ENCODE data around the gene WASHC2C.
"Not testable (repeated sequence)": the region's sequence is repeated elsewhere in the genome, so short reads cannot be mapped to it uniquely, and the experiment has no call there.

The WASHC2C gene, protein sequence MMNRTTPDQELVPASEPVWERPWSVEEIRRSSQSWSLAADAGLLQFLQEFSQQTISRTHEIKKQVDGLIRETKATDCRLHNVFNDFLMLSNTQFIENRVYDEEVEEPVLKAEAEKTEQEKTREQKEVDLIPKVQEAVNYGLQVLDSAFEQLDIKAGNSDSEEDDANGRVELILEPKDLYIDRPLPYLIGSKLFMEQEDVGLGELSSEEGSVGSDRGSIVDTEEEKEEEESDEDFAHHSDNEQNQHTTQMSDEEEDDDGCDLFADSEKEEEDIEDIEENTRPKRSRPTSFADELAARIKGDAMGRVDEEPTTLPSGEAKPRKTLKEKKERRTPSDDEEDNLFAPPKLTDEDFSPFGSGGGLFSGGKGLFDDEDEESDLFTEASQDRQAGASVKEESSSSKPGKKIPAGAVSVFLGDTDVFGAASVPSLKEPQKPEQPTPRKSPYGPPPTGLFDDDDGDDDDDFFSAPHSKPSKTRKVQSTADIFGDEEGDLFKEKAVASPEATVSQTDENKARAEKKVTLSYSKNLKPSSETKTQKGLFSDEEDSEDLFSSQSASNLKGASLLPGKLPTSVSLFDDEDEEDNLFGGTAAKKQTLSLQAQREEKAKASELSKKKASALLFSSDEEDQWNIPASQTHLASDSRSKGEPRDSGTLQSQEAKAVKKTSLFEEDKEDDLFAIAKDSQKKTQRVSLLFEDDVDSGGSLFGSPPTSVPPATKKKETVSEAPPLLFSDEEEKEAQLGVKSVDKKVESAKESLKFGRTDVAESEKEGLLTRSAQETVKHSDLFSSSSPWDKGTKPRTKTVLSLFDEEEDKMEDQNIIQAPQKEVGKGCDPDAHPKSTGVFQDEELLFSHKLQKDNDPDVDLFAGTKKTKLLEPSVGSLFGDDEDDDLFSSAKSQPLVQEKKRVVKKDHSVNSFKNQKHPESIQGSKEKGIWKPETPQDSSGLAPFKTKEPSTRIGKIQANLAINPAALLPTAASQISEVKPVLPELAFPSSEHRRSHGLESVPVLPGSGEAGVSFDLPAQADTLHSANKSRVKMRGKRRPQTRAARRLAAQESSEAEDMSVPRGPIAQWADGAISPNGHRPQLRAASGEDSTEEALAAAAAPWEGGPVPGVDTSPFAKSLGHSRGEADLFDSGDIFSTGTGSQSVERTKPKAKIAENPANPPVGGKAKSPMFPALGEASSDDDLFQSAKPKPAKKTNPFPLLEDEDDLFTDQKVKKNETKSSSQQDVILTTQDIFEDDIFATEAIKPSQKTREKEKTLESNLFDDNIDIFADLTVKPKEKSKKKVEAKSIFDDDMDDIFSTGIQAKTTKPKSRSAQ (N-terminal part only)

DNA sequence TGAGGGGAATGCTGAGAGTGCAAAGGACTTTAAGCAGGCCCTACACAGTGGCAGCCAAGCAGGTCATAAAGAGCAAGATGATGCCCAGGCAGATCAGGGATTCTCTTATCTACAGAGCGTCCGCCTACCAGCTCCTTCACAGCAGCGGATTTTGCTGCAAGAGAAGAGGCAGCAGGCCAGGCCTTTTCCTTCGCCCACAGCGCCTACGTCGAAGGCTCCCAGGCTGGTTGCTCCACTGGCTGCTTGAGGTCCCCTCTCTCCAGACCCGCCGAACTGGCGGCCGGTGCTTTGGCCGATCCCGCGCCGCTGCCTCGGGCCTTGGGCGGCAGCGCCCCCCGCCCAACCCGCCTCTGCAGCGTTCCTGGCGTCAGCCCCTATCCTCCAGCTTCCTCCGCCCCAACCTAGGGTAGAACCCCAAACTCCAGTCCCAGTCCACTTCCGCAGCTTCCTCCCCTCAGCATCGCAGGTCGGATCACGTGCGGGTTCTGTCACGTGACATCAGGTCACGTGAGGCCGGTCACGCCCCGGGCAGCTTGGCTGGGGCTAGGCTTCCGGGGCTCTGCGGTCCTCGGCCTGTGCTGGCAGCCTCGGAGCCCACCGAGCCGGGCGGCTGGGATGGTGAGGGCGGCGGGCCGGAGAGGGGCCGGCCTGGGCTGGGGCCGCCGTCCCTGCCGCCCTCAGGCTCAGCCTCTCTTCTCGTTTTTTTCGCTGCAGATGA, at the start of gene WASHC2C:
WASHC2C (plus strand) TSS at position 564 of the 718 bp plus-strand sequence; CDS start at position 616, 52 bp downstream.
- Histone ChIP-seq H3K4me2 (ENCODE audit: low read length) (peak within 1 kb of the TSS; percentile 71), H3K4me3 (ENCODE audit: low read depth, low read length, poor library complexity, severe bottlenecking) (peak within 1 kb of the TSS; percentile 69), H3K9ac (ENCODE audit: low read length) (peak within 1 kb of the TSS; percentile 60), H3K4me1 (ENCODE audit: insufficient read depth, low read length, severe bottlenecking) (peaks cover 12% of the 10 kb centered on the region)
- not testable (repeated sequence) for H3K27ac ChIP-seq (ENCODE audit: low read depth, low read length, poor library complexity, severe bottlenecking); H3K27me3 ChIP-seq (ENCODE audit: insufficient read depth, low read length); H2AFZ ChIP-seq (ENCODE audit: low read length); H3K9me2 ChIP-seq (ENCODE audit: low read depth, low read length); H3K9me3 ChIP-seq (ENCODE audit: low read length); H3K79me2 ChIP-seq (ENCODE audit: insufficient read depth, low read length); H4K20me1 ChIP-seq (ENCODE audit: insufficient read depth, low read length); H3F3A ChIP-seq (ENCODE audit: insufficient read depth, low read length); H3K36me3 ChIP-seq (ENCODE audit: insufficient read depth, low read length)

DNA sequence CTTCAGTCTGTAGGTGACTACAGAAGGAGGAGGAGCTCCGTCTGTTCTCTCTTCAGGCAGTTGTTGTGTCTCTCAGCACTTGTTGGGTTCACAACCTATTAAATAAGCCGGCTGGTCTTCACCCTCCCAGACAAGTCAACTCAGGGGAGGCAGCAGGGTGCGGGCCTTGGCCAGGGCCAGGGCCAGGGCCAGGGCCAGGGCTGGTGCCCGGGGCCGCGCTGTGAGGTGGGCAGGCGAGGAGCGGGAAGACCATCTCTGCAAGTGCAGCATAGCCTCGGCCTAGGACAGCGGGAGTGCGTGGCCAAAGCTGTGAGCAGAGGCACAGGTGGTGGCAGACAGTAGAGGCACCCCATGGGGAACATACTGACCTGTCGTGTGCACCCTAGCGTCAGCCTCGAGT, 48.6 kb upstream of the WASHC2C start:
- not testable (repeated sequence) for H3F3A ChIP-seq (ENCODE audit: insufficient read depth, low read length); H3K9me2 ChIP-seq (ENCODE audit: low read depth, low read length); H3K27ac ChIP-seq (ENCODE audit: low read depth, low read length, poor library complexity, severe bottlenecking); H3K79me2 ChIP-seq (ENCODE audit: insufficient read depth, low read length); H3K4me1 ChIP-seq (ENCODE audit: insufficient read depth, low read length, severe bottlenecking); H3K9me3 ChIP-seq (ENCODE audit: low read length); H3K9ac ChIP-seq (ENCODE audit: low read length); H2AFZ ChIP-seq (ENCODE audit: low read length); H3K4me2 ChIP-seq (ENCODE audit: low read length); H4K20me1 ChIP-seq (ENCODE audit: insufficient read depth, low read length); H3K4me3 ChIP-seq (ENCODE audit: low read depth, low read length, poor library complexity, severe bottlenecking); H3K36me3 ChIP-seq (ENCODE audit: insufficient read depth, low read length); H3K27me3 ChIP-seq (ENCODE audit: insufficient read depth, low read length)

DNA sequence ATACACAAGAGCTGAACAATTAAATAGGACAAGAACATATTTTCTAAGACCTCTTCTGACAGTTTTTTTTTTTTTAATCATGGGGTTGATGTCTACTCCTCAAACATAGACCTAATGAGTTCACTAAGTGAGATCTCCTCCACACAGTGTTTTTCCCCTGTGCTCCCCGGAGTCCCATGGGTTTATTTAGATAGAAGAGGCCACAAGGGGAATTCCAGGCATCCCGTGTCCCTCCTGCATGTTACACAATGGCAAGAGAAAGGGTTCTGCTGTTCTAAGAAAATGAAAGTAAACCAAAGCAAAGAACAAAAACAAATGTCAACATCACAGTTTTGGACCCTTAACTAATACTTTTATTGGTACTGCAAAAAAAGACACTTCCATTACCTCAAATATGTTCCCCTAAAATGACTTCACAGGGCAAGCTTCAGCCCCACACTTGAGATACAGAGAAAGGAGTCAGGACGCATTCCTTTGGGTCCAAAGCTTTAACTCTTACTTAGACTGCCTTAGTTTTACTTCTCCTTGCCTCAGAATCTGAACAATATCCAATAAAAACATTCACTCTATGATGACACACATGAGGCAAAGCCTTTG, 16.8 kb upstream of the WASHC2C start:
- H3K27ac ChIP-seq (ENCODE audit: low read depth, low read length, poor library complexity, severe bottlenecking); H3K4me2 ChIP-seq (ENCODE audit: low read length): not testable (repeated sequence)

DNA sequence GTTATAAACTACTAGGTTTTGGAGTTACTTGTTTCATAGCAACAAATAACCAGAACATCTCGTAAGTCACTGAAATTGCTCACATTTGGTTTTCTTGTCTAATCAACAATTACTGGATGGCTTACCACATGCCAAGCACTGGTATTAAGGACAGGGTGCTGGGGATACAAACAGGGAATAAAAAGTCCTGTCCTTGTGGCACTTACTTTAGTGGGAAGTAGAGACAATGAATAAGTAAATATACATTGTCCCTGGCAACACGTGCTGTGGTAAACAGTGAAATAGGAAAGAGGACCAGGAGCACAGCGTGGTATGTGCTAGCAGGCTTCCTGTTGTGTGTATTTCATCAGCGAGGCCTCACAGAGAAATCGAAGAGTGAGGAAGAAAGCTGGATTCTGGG, 15.8 kb upstream of the WASHC2C start:
- H3K9me3 ChIP-seq (ENCODE audit: low read length); H3F3A ChIP-seq (ENCODE audit: insufficient read depth, low read length); H2AFZ ChIP-seq (ENCODE audit: low read length); H3K9ac ChIP-seq (ENCODE audit: low read length); H3K79me2 ChIP-seq (ENCODE audit: insufficient read depth, low read length); H3K36me3 ChIP-seq (ENCODE audit: insufficient read depth, low read length); H3K4me3 ChIP-seq (ENCODE audit: low read depth, low read length, poor library complexity, severe bottlenecking); H3K4me1 ChIP-seq (ENCODE audit: insufficient read depth, low read length, severe bottlenecking); H3K27ac ChIP-seq (ENCODE audit: low read depth, low read length, poor library complexity, severe bottlenecking); H3K27me3 ChIP-seq (ENCODE audit: insufficient read depth, low read length); H3K9me2 ChIP-seq (ENCODE audit: low read depth, low read length); H3K4me2 ChIP-seq (ENCODE audit: low read length); H4K20me1 ChIP-seq (ENCODE audit: insufficient read depth, low read length): not testable (repeated sequence)

More for the DNA sequence above, 16.8 kb upstream of the WASHC2C start:
- not testable (repeated sequence) for H3F3A ChIP-seq (ENCODE audit: insufficient read depth, low read length); H3K4me3 ChIP-seq (ENCODE audit: low read depth, low read length, poor library complexity, severe bottlenecking); H3K4me1 ChIP-seq (ENCODE audit: insufficient read depth, low read length, severe bottlenecking); H3K36me3 ChIP-seq (ENCODE audit: insufficient read depth, low read length); H3K27me3 ChIP-seq (ENCODE audit: insufficient read depth, low read length); H2AFZ ChIP-seq (ENCODE audit: low read length); H3K9ac ChIP-seq (ENCODE audit: low read length); H3K9me3 ChIP-seq (ENCODE audit: low read length); H4K20me1 ChIP-seq (ENCODE audit: insufficient read depth, low read length); H3K79me2 ChIP-seq (ENCODE audit: insufficient read depth, low read length); H3K9me2 ChIP-seq (ENCODE audit: low read depth, low read length)

DNA sequence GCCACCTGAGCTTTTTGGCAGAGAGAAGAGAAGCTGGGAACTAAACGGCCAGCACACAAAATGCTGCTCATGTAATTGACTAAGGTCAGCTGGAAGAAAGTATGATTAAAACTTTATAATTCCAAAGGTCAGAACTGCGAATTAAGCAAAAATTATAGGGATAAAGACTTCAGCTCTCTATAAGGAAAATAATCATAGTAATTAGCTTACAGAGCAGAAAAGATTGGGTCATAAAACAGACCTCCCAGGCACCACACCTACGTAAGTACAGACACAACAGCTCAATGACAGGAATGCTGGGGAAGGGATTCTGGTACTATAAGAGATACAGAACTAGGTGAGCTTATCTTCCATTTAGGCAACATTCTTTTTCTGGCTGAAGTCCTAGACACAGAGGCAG, 10.0 kb upstream of the WASHC2C start:
- H4K20me1 ChIP-seq (ENCODE audit: insufficient read depth, low read length); H3K36me3 ChIP-seq (ENCODE audit: insufficient read depth, low read length); H3F3A ChIP-seq (ENCODE audit: insufficient read depth, low read length); H3K9ac ChIP-seq (ENCODE audit: low read length); H3K4me1 ChIP-seq (ENCODE audit: insufficient read depth, low read length, severe bottlenecking); H3K27me3 ChIP-seq (ENCODE audit: insufficient read depth, low read length); H3K79me2 ChIP-seq (ENCODE audit: insufficient read depth, low read length); H3K4me3 ChIP-seq (ENCODE audit: low read depth, low read length, poor library complexity, severe bottlenecking); H2AFZ ChIP-seq (ENCODE audit: low read length); H3K9me2 ChIP-seq (ENCODE audit: low read depth, low read length); H3K27ac ChIP-seq (ENCODE audit: low read depth, low read length, poor library complexity, severe bottlenecking); H3K4me2 ChIP-seq (ENCODE audit: low read length); H3K9me3 ChIP-seq (ENCODE audit: low read length): not testable (repeated sequence)

DNA sequence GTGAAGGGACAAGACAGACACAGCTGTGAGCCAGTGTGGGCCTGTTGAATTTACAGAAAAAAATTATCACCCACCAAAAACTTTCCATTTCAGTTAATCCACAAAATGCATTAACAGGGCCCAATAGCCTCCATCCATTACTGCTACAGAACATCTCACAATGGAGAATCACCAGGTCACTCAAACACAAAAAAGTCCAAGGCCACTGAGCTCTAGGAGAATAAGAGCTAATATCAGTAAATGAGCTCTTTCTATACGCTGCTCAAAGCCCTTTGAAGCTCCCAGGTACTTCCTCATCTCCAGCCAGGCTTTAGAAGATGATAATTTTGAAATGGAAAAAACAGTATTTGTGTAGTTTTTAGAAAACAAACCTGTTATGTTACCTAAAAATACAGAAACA, 9.4 kb upstream of the WASHC2C start:
- not testable (repeated sequence) for H3K9me3 ChIP-seq (ENCODE audit: low read length); H3K79me2 ChIP-seq (ENCODE audit: insufficient read depth, low read length); H3K4me2 ChIP-seq (ENCODE audit: low read length); H3K4me1 ChIP-seq (ENCODE audit: insufficient read depth, low read length, severe bottlenecking); H3K9me2 ChIP-seq (ENCODE audit: low read depth, low read length); H3K27ac ChIP-seq (ENCODE audit: low read depth, low read length, poor library complexity, severe bottlenecking); H2AFZ ChIP-seq (ENCODE audit: low read length); H3K9ac ChIP-seq (ENCODE audit: low read length); H4K20me1 ChIP-seq (ENCODE audit: insufficient read depth, low read length); H3K27me3 ChIP-seq (ENCODE audit: insufficient read depth, low read length); H3K4me3 ChIP-seq (ENCODE audit: low read depth, low read length, poor library complexity, severe bottlenecking); H3F3A ChIP-seq (ENCODE audit: insufficient read depth, low read length); H3K36me3 ChIP-seq (ENCODE audit: insufficient read depth, low read length)

All from OCI-LY1 (cell line).